Glomerular visceral epithelial cell (primary cell): ENCODE data around the gene UGGT2.
"Not testable (repeated sequence)": the region's sequence is repeated elsewhere in the genome, so short reads cannot be mapped to it uniquely, and the experiment has no call there.

Experiments used
- DNase-seq: peaks from one replicate; pipeline ENCODE4 v3.0.0-alpha.2; 2016; ENCODE audit errors: extremely low spot score

The UGGT2 gene

GRCh38 chr13:95957331-95957730, 95.9 kb downstream of the UGGT2 start:
- DNase-seq = no peak

- peak; percentile 2 for DNase-seq
Observed at GRCh38 chr13:95956589-95957148, 96.5 kb downstream of the UGGT2 start.

- DNase-seq = no peak
Observed at GRCh38 chr13:95955719-95956118, 97.5 kb downstream of the UGGT2 start.

- no peak for DNase-seq
Observed at GRCh38 chr13:95955255-95955654, 97.9 kb downstream of the UGGT2 start.

GRCh38 chr13:95954266-95954665, 98.9 kb downstream of the UGGT2 start:
- no peak for DNase-seq

GRCh38 chr13:95950103-95950502, 103.1 kb downstream of the UGGT2 start:
- no peak for DNase-seq

GRCh38 chr13:95948656-95949055, 104.5 kb downstream of the UGGT2 start:
- DNase-seq = peak; percentile 37

- no peak for DNase-seq
Observed at GRCh38 chr13:95937714-95938320, 115.4 kb downstream of the UGGT2 start.

GRCh38 chr13:95931300-95932025, 121.7 kb downstream of the UGGT2 start:
- no peak for DNase-seq

GRCh38 chr13:95929430-95929829, 123.8 kb downstream of the UGGT2 start:
- DNase-seq = no peak

GRCh38 chr13:95928367-95928906, 124.8 kb downstream of the UGGT2 start:
- DNase-seq = not testable (repeated sequence)

GRCh38 chr13:95926231-95926630, 127.0 kb downstream of the UGGT2 start:
- no peak for DNase-seq

- DNase-seq = peak; percentile 58
Observed at GRCh38 chr13:95924389-95924994, 128.7 kb downstream of the UGGT2 start.

- DNase-seq = no peak
Observed at GRCh38 chr13:95921485-95921884, 131.7 kb downstream of the UGGT2 start.

GRCh38 chr13:95920485-95920884, 132.7 kb downstream of the UGGT2 start:
- DNase-seq = no peak

GRCh38 chr13:95918860-95919259, 134.3 kb downstream of the UGGT2 start:
- DNase-seq = no peak

GRCh38 chr13:95914991-95915501, 138.2 kb downstream of the UGGT2 start:
- no peak for DNase-seq

GRCh38 chr13:95906999-95907398, 146.2 kb downstream of the UGGT2 start:
- DNase-seq = no peak

- no peak for DNase-seq
Observed at GRCh38 chr13:95903569-95903968, 149.6 kb downstream of the UGGT2 start.

- no peak for DNase-seq
Observed at GRCh38 chr13:95902741-95903140, 150.5 kb downstream of the UGGT2 start.

- DNase-seq = no peak
Observed at GRCh38 chr13:95898256-95898655, 154.9 kb downstream of the UGGT2 start.

- no peak for DNase-seq
Observed at GRCh38 chr13:95896301-95896700, 156.9 kb downstream of the UGGT2 start.
